Measurements from ENCODE around the gene CDKN2D.
"Not testable (repeated sequence)": the region's sequence is repeated elsewhere in the genome, so short reads cannot be mapped to it uniquely, and the experiment has no call there.

The CDKN2D gene

GRCh38 chr19:10580979-10581631 is 12.3 kb upstream of the CDKN2D start:
- peak; percentile 94 for DNase-seq (ENCODE audit: low read depth)
- TF ChIP-seq CTCF (IDR thresholded peaks at IDR 0.05; ENCODE audit: low read length, missing control alignments): peak; percentile 98
- no peak overlapping the region for H3K4me3 ChIP-seq (replicated peaks; ENCODE audit: low read depth, low read length)

GRCh38 chr19:10577951-10578350 is 9.2 kb upstream of the CDKN2D start:
- DNase-seq (ENCODE audit: low read depth): no peak
- TF ChIP-seq CTCF (IDR thresholded peaks at IDR 0.05; ENCODE audit: low read length, missing control alignments): no peak
- no peak overlapping the region for H3K4me3 ChIP-seq (replicated peaks; ENCODE audit: low read depth, low read length)

- no peak overlapping the region for H3K4me3 ChIP-seq (replicated peaks; ENCODE audit: low read depth, low read length)
- DNase-seq (ENCODE audit: low read depth): no peak
- no peak for TF ChIP-seq CTCF (IDR thresholded peaks at IDR 0.05; ENCODE audit: low read length, missing control alignments)
Measured at GRCh38 chr19:10575011-10575716, 6.4 kb upstream of the CDKN2D start.

- H3K4me3 ChIP-seq (replicated peaks; ENCODE audit: low read depth, low read length): no peak overlapping the region
- TF ChIP-seq CTCF (IDR thresholded peaks at IDR 0.05; ENCODE audit: low read length, missing control alignments): no peak
Measured at GRCh38 chr19:10574462-10574861, 5.7 kb upstream of the CDKN2D start.

GRCh38 chr19:10573793-10574192 is 5.0 kb upstream of the CDKN2D start:
- DNase-seq (ENCODE audit: low read depth); H3K4me3 ChIP-seq (replicated peaks; ENCODE audit: low read depth, low read length): not testable (repeated sequence)

More at GRCh38 chr19:10574462-10574861, 5.7 kb upstream of the CDKN2D start:
- DNase-seq (ENCODE audit: low read depth): no peak

- no peak for DNase-seq (ENCODE audit: low read depth)
- TF ChIP-seq CTCF (IDR thresholded peaks at IDR 0.05; ENCODE audit: low read length, missing control alignments): no peak
- peak overlapping the region; percentile 76 for H3K4me3 ChIP-seq (replicated peaks; ENCODE audit: low read depth, low read length)
Measured at GRCh38 chr19:10568062-10568825, 535 bp downstream of the CDKN2D start.

GRCh38 chr19:10567656-10568055 is 1.1 kb downstream of the CDKN2D start:
- no peak for DNase-seq (ENCODE audit: low read depth)
- TF ChIP-seq CTCF (IDR thresholded peaks at IDR 0.05; ENCODE audit: low read length, missing control alignments): no peak
- H3K4me3 ChIP-seq (replicated peaks; ENCODE audit: low read depth, low read length): peak overlapping the region; percentile 76

All from fibroblast of pulmonary artery (primary cell).